GM18507 (cell line): ENCODE results near the gene A4GALT.
"Not testable (repeated sequence)": the region's sequence is repeated elsewhere in the genome, so short reads cannot be mapped to it uniquely, and the experiment has no call there.

Experiments
- DNase-seq: peaks from one replicate; pipeline ENCODE4 v3.0.0; 2011; ENCODE audit warnings: low read depth; ENCODE audit not compliant: insufficient read length; ENCODE audit errors: extremely low spot score
- FAIRE-seq: peaks from 2 replicates; lab custom pipeline; 2011; peaks lifted over from hg19 to GRCh38; lab: Jason Lieb, UNC

Gene A4GALT

DNA sequence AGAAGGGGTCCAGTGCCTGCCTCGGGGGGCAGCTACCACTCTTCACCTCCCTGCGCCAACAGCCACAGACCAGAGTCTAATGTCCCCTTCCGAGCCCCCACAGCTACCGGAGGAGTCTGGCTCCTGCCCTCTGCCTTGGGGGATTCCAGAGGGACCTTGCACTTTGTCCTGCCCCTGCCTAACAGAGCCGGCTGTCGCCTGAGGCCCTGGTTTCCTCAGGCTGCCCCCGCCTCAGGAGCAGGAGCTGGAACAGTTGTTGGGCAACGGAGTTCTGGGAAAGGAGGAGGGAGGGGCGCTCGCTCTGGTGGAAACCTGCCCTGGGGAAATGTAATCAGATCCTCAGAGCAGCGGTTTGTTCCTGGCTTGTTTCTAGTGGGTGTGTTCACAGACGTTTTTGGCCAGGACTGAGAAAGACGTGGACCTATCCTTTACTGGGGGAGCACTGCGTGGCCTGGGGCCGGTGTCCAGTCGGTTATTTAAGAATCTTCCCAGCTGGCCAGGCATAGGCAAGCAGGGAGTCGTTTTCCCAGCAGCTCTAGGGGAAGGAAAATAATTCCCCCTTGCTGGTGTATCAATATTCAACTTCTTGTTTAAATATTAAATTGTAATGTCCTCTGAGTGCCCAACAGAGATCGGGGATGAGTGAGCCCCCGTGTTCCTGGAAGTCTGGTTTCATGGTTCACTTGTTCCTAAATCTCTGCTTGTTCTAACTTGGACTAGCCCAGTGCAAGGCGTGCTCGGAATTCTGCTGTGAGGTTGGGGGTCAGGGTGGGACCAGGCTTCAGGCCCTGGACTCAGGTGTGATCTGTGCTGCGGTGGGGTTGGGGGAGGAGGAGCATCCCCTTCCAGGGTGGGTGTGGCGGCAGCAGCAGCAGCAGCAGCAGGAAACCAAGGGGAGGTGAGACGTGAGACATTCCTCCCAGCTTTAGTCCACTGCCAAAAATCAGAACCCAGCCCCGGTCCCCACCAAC is 32.1 kb downstream of the A4GALT start:
- DNase-seq (no peak), FAIRE-seq (no peak)

DNA sequence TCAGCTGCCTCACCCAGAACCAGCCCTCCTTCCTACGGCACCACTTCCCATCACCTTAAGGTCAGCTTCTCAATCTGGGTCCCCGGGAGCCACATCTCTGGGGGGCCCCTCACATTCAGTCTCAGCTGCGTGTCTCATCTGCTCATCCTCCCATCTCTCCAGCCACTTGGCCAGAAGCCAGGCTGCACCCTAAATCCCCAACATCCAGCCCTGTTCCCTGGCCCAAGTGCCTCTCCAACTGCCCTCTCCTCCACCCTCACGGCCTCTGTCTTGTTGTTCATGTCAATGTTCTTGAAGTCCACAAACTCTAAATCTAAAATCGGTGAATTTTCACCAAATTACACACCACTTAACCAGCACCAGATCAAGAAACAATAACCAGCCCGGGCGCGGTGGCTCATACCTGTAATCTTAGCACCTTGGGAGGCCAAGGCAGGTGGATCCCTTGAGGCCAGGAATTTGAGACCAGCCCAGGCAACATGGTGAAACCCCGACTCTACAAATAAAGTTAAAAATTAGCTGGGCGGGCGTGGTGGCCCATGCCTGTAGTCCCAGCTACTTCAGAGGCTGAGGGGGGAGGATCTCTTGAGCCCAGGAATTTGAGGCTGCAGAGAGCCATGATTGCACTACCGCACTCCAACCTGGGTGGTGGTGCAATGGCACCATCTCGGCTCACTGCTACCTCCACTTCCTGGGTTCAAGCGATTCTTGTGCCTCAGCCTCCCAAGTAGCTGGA is 33.7 kb downstream of the A4GALT start:
- FAIRE-seq = no peak

DNA sequence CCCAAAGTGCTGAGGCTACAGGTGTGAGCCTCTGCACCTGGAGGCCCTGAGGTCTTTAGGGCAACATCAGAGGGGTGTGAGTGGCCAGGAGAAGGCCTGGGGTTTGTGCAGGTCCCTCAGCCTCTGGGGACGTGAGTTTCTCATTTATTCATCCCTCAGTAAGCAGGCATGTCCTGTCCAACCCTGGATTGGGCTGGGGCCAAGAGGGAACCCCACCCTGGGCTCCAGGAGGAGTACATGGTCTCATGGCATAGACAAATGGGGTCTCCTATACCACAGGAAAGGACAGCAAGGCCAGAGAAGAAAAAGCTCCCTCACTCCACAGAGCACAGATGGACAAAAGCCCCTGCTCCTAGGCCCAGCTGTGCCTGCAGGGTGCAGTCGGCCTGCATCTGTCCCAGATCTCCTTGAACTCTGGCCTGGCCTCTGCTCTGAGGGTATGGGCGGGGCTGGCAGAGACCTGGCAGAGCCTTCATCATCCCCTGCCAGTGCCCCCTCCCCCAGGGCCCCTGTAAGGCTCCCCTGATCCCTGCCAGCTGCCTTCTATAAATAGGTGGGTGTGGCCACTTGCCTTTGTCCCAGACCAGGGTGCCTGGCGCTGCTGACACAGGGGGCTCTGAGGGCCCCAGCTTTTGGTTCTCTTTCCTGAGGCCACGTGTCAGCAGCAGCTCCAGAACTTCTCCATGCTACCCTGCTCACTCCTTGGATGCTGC is 34.6 kb downstream of the A4GALT start:
- FAIRE-seq (no peak), DNase-seq (no peak)

More for the DNA sequence above, 33.7 kb downstream of the A4GALT start:
- DNase-seq = no peak

DNA sequence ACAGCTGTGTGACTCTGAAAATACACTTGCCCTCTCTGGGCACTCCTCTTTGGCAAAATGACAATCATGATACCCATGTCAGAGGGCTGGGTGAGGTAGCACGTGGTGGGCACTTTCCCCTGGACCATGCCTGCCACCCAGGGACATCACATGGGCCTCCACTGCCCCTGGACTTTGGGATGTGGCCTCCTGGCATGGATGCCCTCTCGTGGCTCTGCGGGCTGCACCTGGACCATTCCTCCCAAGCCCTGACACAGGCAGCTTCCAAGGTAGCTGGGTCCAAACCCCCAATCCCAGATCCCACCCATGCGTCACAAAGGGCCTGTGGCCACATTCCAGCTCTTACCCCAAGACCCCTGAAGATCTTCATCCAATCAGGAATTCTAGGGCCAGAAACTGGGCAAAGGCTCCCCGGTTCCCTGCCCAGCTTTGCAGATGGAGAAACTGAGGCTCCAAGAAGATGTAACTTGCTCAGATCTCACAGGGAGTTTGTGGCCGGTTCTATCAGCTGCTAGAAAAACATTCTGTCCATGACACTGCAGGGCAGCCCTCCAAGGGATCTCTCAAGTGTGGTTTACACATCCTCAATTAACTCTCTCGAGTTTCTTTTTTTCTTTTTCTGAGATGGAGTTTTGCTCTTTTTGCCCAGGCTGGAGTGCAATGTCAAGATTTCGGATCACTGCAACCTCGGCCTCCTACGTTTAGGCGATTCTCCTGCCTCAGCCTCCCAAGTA is 36.0 kb downstream of the A4GALT start:
- DNase-seq (no peak), FAIRE-seq (no peak)

DNA sequence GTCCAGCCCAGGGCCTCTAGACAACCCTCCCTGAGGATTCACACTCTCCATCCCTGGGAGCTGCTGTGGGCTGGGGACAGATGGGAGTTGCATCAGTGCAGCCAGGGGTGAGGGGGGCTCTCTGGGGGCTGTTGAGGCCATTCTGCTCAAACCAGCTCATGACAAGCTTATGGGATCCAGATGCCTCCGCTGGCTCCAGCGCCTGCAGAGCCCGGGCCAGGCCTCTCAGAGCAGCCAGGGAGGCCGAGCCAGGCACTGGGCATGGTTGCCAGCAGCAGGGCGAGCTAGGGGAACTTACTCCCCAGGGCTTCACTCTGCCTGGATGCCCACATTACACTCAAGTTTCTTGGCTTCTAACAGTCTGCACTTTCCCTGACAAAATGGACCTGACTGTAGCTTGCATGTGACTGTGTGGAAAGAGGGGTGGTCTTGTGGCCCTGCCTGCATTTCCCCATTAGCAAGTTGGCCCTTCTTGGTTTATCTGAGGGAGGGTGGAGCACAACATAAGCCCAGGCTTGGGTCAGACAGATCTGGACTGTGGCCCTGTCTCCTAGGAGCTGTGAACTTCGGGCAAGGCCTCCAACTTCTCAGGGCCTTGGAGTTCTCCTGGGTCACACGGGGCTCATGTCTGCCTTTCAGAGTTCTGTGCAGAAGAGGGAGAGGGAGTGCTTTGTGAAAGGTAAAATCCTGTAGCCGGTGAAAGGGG is 36.9 kb downstream of the A4GALT start:
- no peak for FAIRE-seq
- no peak for DNase-seq

DNA sequence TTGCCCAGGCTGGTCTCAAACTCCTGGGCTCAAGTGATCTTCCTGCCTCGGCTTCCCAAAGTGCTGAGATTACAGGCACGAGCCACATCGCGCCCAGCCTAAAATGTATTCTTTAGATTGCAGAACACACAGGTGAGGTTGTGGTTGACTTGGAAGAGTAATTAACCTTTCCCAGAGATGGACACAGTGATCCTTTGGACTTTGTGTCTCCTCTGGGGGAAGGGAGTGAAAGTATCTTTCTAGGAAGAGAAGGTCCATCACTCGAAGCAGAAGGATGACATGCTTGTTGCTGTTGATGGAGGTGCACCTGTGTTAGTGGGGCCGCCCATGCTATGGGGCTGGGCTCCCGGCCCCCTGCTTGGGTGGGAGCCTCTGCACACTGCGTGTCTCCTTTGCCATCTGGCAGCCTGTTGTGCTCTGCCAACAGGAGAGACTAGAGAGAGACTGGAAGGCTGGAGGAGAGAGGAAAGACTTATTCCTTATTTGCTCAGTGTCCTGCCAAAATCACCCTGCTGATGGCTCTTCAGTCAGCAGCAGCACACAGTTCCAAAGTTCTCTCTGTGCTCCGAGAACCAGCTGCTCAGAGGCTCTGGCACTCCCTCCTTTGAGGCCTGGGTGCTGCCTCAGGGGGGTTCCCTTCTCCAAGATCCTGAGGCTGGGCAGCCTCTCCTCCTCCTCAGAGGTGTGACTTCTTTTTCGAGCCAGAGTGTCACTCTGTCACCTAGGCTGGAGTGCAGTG is 38.4 kb downstream of the A4GALT start:
- DNase-seq = no peak
- FAIRE-seq = no peak

DNA sequence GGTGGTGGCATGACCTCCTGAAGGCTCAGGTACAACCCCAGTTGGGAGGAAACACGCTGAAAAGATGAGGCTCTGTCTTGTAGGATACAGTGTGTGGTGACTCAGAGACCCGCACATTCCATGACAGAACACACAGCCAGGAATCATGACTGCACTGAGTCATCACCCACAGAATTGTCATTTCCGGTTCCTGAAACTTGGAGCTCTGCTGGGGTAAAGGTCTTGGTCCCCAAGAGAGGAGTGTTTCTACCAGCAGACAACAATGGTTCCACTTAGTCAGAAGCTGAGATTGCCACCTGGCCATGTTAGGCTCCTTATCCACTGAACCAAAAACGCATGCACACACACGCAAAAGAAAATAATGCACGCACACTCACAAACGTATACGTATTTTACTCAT is 40.0 kb downstream of the A4GALT start:
- DNase-seq = no peak
- no peak for FAIRE-seq

DNA sequence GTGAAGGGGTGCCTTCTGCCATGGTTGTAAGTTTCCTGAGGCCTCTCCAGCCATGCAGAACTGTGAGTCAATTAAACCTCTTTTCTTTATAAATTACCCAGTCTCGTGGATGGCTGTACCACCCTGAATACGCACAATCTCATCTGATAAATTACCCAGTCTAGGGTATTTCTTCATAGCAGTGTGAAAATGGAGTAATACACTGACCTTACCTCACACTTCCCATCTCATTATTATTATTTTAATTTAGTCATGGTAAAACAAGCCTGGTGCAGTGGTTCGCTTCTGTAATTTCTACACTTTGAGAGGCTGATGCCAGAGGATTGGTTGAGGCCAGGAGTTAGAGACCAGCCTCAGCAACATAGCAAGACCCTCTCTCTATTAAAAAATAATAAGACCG is 41.0 kb downstream of the A4GALT start:
- DNase-seq (no peak), FAIRE-seq (no peak)

DNA sequence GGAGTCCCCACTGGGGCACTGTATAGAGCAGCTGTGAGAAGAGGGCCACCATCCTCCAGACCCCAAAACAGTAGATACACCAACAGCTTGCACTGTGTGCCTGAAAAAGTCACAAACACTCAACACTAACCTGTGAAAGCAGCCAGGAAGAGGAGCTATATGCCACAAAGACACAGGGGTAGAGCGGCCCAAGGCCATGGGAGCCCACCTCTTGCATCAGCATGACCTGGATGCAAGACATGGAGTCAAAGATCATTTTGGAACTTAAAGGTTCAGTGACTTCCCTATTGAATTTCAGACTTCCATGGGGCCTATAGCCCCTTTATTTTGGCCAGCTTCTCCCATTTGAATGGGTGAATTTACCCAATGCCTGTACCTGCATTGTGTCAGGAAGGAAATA is 41.8 kb downstream of the A4GALT start:
- FAIRE-seq (no peak), DNase-seq (no peak)

DNA sequence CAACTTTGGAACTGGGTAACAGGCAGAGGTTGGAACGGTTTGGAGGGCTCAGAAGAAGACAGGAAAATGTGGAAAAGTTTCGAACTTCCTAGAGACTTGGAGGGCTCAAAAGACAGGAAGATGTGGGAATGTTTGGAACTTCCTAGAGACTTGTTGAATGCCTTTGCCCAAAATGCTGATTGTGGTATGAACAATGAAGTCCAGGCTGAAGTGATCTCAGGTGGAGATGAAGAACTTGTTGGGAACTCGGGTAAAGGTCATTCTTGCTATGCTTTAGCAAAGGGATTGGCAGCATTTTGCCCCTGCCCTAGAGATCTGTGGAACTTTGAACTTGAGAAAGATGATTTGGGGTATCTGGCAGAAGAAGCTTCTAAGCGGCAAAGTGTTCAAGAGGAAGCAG is 42.7 kb downstream of the A4GALT start:
- DNase-seq, FAIRE-seq: not testable (repeated sequence)

DNA sequence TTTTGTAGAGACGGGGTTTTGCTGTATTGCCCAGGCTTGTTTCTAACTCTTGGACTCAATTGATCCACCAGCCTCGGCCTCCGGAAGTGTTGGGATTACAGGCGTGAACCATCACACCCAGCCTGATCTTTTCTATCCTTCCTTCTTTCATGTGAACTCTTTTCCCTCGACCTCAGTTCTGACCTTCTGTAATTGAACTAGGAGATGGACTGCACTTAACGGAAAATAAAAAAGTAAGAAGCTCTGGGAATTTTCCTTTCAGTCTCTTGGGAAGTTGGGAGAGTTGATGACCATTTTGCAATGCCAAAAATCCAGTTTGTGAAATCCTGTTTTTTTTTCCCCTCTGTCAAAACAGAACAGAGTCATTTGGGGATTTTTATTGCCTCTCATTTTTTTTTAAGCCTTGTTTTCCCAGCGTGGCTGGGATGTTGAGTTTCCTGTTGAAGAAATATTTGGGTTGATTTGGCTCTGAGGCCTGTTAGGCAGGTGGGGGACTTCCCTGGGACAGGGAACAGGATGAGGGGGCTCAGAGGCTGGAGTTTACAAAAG is 44.5 kb downstream of the A4GALT start:
- DNase-seq (no peak), FAIRE-seq (no peak)

DNA sequence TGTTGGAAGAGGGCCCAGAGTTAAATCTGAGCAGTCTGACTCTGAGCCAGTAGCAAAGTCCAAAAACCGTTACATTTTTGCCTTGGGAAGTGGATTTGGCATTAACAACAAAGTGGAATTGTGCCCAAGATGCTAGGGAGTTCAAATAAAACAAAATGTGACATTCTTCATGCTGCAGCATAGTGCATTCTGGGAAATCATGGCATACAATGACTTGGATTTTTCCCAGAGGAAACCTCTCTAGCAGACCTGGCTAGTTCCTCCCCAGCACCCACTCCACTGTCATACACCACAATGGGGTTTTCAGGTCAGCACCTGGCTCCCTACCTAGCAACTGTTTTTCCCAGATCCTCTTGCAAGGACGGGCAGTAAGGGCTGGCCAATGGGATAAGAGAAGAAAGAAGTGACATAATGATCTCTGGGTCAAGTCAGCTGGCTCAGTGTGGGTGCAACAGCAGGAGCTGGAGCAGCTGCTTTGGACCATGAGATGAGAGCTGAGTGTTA is 46.7 kb downstream of the A4GALT start:
- FAIRE-seq (no peak), DNase-seq (no peak)

DNA sequence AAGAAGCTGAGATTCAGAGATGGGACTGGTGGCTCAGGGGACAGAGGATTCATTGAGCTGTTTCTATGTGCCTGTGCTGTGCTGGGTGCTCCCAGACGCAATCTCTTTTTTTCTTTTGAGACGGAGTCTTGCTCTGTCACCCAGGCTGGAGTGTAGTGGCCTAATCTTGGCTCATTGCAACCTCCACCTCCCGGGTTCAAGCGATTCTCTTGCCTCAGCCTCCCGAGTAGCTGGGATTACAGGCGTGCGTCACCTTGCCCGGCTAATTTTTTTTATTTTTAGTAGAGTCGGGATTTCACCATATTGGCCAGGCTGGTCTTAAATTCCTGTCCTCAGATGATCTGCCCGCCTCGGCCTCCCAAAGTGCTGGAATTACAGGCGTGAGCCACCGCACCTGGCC is 47.6 kb downstream of the A4GALT start:
- not testable (repeated sequence) for FAIRE-seq, DNase-seq

DNA sequence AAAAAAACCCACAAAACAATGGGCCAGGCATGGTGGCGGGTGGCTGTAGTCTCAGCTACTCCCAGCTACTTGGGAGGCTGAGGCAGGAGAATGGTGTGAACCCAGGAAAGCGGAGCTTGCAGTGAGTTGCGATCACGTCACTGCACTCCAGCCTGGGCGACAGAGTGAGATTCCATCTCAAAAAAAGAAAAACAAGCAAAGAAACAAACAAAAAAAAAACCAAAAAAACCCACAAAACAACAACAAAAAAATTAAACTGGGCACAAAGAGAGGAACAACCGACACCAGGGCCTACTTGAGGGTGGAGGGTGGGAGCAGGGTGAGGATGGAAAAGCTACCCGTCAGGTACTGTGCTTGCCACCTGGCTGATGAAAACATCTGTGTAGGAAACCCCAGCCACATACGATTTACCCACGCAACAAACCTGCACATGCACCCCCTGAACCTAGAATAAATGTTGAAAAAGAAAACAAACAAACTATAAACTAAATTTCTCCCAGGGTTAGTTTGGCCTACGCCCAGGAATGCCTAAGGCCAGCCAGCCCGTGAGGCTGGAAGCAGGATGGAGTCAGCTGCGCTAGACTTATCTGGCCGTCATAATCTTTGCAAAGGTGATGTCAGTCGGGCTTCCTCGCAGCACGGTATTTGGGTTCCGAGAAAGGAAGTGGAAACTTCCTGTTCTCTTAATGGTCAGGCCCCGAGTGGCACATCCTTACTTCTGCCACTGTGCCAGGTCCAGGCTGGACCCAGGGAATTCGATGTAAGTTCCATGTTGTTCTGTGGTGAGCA is 49.6 kb downstream of the A4GALT start:
- FAIRE-seq = peak; percentile 87
- no peak for DNase-seq

DNA sequence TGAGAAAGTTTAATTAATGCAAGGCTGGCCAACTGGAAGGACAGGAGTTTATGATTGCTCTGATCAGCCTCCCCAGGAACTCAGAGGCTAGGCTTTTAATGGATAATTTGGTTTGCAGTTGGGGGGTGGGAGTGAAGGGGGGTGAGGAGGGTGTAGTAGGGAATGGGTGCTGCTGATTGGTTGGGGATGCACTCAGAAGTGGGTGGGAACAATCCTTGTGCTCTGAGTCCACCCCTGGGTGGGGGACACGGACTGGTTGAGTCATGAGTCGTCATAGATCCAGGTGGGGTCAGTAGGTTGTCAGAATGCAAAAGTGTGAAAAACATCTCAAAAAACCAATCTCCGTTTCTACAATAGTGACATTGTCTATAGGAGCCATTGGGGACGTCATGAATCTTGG is 50.6 kb downstream of the A4GALT start:
- DNase-seq (no peak), FAIRE-seq (no peak)

DNA sequence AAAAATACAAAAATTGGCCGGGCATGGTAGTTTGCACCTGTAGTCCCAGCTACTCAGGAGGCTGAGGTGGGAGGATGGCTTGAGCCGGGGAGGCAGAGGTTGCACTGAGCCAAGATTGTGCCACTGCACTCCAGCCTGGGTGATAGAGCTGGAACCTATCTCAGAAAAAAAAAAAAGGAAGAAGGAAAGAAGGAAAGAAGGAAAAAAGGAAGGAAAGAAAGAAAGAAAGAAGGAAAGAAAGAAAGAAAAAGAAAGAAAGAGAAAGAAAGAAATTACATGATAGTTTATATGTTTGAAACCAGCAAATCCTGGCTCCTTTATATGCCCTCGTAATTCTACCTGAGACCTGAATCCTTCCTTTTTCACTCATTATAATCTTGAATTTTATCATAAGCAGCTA is 54.3 kb downstream of the A4GALT start:
- FAIRE-seq, DNase-seq: not testable (repeated sequence)
